Parathyroid adenoma (tissue), 2 donors: Measurements from ENCODE around the gene ROR2.

Experiments used
- H2AFZ ChIP-seq: fragments of 300-600 bp; sonication (generic); one replicate; pipeline ENCODE4 v1.7.0; 2017; ENCODE audit warnings: antibody characterized with exemption, mild to moderate bottlenecking
- H3K27ac ChIP-seq: fragments of 300-600 bp; sonication (generic); one replicate; pipeline ENCODE4 v1.7.0; 2017
- H3K27me3 ChIP-seq: fragments of 300-600 bp; sonication (generic); one replicate; pipeline ENCODE4 v1.7.0; 2017; ENCODE audit warnings: low read length; ENCODE audit not compliant: control insufficient read depth, insufficient read depth
- H3K36me3 ChIP-seq: fragments of 300-600 bp; sonication (generic); one replicate; pipeline ENCODE4 v1.7.0; 2017; ENCODE audit warnings: low read length; ENCODE audit not compliant: control insufficient read depth, insufficient read depth
- H3K4me1 ChIP-seq: fragments of 300-600 bp; sonication (generic); one replicate; pipeline ENCODE4 v1.7.0; 2017; ENCODE audit warnings: control low read depth
- H3K4me2 ChIP-seq: fragments of 300-600 bp; sonication (generic); one replicate; pipeline ENCODE4 v1.7.0; 2017; ENCODE audit warnings: low read length
- H3K4me3 ChIP-seq: fragments of 300-600 bp; sonication (generic); one replicate; pipeline ENCODE4 v1.7.0; 2017; ENCODE audit warnings: low read depth, low read length
- H3K79me2 ChIP-seq: fragments of 300-600 bp; sonication (generic); one replicate; pipeline ENCODE4 v1.7.0; 2017; ENCODE audit warnings: control low read depth
- H3K9ac ChIP-seq: fragments of 300-600 bp; sonication (generic); one replicate; pipeline ENCODE4 v1.7.0; 2017; ENCODE audit warnings: mild to moderate bottlenecking
- H3K9me3 ChIP-seq: fragments of 300-600 bp; sonication (generic); one replicate; pipeline ENCODE4 v1.7.0; 2017; ENCODE audit warnings: low read length; ENCODE audit not compliant: control insufficient read depth
- TF ChIP-seq, protein P1 (sequence below): fragments of 300-600 bp; sonication (generic); IDR thresholded peaks from one replicate; pipeline ENCODE4 v1.7.0; 2017; ENCODE audit warnings: antibody characterized with exemption, mild to moderate bottlenecking
- donor health status: primary hyperparathyroidism.

The ROR2 gene

DNA sequence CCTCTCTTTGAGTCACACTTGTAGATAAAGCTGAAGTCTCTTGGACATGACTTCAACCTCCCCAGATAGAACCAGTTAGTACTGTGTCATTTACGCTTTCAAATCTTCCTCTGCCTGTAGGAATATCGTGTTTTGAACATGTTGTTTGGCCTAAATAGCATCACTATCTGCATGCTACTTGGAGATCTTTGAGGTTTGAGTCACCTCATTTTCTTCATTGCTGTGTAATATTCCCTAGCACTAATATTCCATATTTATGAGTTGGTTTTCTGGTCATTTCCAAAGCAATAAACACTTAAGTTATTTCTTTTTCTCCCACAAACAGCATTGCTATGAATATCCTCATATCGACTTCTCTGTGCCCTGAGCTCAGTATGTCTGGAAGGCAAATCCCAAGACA is 100.3 kb downstream of the ROR2 start:
- H3K9me3 ChIP-seq = no peaks in the 10 kb centered on the region
- no peak overlapping the region for H2AFZ ChIP-seq
- peaks cover 10% of the 10 kb centered on the region for H3K4me1 ChIP-seq
- H3K4me2 ChIP-seq = no peak overlapping the region
- no peaks in the 10 kb centered on the region for H3K27me3 ChIP-seq
- H3K36me3 ChIP-seq = no peaks in the 10 kb centered on the region
- H3K9ac ChIP-seq = no peak overlapping the region
- H3K4me3 ChIP-seq = no peak overlapping the region
- TF ChIP-seq, protein P1, sequence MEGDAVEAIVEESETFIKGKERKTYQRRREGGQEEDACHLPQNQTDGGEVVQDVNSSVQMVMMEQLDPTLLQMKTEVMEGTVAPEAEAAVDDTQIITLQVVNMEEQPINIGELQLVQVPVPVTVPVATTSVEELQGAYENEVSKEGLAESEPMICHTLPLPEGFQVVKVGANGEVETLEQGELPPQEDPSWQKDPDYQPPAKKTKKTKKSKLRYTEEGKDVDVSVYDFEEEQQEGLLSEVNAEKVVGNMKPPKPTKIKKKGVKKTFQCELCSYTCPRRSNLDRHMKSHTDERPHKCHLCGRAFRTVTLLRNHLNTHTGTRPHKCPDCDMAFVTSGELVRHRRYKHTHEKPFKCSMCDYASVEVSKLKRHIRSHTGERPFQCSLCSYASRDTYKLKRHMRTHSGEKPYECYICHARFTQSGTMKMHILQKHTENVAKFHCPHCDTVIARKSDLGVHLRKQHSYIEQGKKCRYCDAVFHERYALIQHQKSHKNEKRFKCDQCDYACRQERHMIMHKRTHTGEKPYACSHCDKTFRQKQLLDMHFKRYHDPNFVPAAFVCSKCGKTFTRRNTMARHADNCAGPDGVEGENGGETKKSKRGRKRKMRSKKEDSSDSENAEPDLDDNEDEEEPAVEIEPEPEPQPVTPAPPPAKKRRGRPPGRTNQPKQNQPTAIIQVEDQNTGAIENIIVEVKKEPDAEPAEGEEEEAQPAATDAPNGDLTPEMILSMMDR = no peak
- H3K79me2 ChIP-seq = no peaks in the 10 kb centered on the region
- no peak overlapping the region for H3K27ac ChIP-seq

DNA sequence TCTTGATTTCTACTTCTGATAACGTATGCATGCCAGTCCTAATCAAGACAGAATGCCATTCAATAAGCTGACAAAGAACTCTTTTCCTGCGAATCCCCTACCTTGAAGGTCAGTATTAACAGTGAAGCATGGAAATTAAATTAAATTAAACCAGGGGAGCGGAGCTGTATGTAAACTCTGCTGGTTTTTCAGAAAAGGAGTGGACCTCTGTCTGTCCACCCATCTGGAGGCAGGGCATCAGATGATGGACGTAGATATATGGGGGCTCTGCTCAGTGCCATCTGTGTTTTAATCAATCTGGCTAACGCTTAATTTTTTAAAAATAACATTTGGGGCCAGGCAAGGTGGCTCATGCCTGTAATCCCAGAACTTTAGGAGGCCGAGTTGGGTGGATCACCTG is 101.9 kb downstream of the ROR2 start:
- H2AFZ ChIP-seq = no peak overlapping the region
- TF ChIP-seq, protein P1 = no peak
- H3K4me3 ChIP-seq = no peak overlapping the region
- H3K4me2 ChIP-seq = no peak overlapping the region
- H3K9ac ChIP-seq = no peak overlapping the region
- no peaks in the 10 kb centered on the region for H3K36me3 ChIP-seq
- H3K9me3 ChIP-seq = no peaks in the 10 kb centered on the region
- H3K27me3 ChIP-seq = no peaks in the 10 kb centered on the region
- H3K4me1 ChIP-seq = peaks cover 15% of the 10 kb centered on the region
- no peaks in the 10 kb centered on the region for H3K79me2 ChIP-seq
- H3K27ac ChIP-seq = peak overlapping the region; percentile 89

DNA sequence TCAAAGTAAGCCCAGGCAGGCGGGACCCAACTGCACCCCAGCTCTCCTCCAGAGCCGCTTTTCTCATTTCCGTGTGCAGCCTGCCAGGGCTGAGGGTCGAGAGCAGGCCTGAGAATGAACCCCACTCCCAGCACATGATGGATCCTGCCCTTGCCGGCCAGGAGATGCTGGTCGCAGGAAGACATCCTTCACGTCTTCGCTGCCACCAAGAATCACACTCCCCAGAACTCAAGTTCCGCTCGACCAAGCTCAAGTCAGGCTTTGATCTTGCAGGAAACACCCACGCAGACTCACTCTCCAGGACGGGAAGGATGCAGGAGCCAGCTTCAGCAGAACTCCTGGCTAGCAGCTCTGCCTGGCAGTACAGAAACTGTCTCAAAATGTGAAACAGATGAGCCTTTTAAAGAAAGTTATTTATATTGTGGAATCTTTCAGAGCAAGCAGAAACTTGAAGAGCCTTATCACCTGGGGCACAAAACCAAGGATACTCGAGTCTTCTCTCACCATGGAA is 102.4 kb downstream of the ROR2 start:
- no peak overlapping the region for H3K9ac ChIP-seq
- H3K36me3 ChIP-seq = no peaks in the 10 kb centered on the region
- no peaks in the 10 kb centered on the region for H3K27me3 ChIP-seq
- H3K4me3 ChIP-seq = no peak overlapping the region
- peaks cover 16% of the 10 kb centered on the region for H3K4me1 ChIP-seq
- H3K79me2 ChIP-seq = no peaks in the 10 kb centered on the region
- H3K27ac ChIP-seq = peak overlapping the region; percentile 89
- TF ChIP-seq, protein P1 = no peak
- no peaks in the 10 kb centered on the region for H3K9me3 ChIP-seq
- H3K4me2 ChIP-seq = peak overlapping the region; percentile 5
- no peak overlapping the region for H2AFZ ChIP-seq

DNA sequence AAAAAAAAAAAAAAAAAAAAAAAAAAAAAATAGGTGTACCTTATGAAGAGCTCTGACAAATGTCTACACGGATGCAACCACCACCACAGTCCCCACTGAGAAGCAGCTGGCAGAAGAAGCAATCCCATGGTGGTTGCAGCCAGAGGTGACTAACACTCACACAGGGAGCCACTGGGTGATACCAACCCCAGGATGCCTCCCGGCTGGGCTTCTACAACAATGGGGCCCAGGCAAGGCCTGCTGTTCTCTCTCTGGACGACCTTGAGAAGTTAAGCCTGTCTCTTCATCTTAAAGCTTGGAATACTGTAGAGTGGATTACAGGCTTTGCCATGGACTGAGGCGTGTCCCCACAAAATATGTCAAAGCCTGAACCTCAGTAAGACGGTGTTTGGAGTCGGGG is 104.1 kb downstream of the ROR2 start:
- Histone ChIP-seq H3K36me3 (no peaks in the 10 kb centered on the region), H3K27me3 (no peaks in the 10 kb centered on the region), H3K4me3 (no peak overlapping the region), H3K4me1 (peaks cover 16% of the 10 kb centered on the region), H3K27ac (peak overlapping the region; percentile 89), H3K9ac (no peak overlapping the region), H3K4me2 (no peak overlapping the region), H3K79me2 (no peaks in the 10 kb centered on the region), H2AFZ (no peak overlapping the region), H3K9me3 (no peaks in the 10 kb centered on the region)
- TF ChIP-seq, protein P1 = no peak

DNA sequence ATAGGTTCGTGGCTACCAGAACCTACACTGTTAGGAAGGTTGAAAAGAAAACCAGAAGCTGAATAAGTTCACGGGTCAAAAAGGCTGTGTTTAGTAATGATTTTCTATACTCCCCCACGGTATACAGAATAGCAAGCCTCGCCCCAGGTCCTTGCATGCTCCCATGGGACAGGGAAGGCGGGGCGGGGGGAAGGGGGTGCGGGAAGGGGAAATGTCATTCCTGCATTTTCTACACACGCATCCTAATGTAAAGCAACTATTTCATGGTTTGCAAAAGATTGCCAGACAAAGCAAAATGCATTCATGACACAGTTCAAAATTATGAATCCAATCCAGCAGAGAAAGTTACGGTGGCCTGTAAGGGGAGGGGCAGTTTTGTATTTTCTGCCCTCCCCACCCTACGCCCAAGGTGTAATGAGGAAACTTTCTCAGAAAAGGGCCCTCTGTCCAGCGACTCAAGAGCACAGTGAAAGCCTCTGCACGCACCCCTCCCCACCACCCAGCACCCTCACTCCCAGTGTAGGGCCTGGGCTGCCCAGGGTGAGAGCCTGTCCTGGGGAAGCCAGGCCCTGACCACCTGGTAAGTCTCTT is 105.2 kb downstream of the ROR2 start:
- H3K79me2 ChIP-seq = no peaks in the 10 kb centered on the region
- no peaks in the 10 kb centered on the region for H3K36me3 ChIP-seq
- H3K9ac ChIP-seq = no peak overlapping the region
- TF ChIP-seq, protein P1 = no peak
- peaks cover 16% of the 10 kb centered on the region for H3K4me1 ChIP-seq
- no peak overlapping the region for H2AFZ ChIP-seq
- H3K4me3 ChIP-seq = no peak overlapping the region
- H3K27ac ChIP-seq = no peak overlapping the region
- H3K4me2 ChIP-seq = no peak overlapping the region
- H3K9me3 ChIP-seq = no peaks in the 10 kb centered on the region
- no peaks in the 10 kb centered on the region for H3K27me3 ChIP-seq
